COLO829 (cell line): ENCODE results near the gene ZDHHC5.
"Not testable (repeated sequence)": the region's sequence is repeated elsewhere in the genome, so short reads cannot be mapped to it uniquely, and the experiment has no call there.

Experiments used
- DNase-seq: peaks from one replicate; pipeline ENCODE4 v3.0.0; 2012; ENCODE audit warnings: low spot score

The ZDHHC5 gene

DNA sequence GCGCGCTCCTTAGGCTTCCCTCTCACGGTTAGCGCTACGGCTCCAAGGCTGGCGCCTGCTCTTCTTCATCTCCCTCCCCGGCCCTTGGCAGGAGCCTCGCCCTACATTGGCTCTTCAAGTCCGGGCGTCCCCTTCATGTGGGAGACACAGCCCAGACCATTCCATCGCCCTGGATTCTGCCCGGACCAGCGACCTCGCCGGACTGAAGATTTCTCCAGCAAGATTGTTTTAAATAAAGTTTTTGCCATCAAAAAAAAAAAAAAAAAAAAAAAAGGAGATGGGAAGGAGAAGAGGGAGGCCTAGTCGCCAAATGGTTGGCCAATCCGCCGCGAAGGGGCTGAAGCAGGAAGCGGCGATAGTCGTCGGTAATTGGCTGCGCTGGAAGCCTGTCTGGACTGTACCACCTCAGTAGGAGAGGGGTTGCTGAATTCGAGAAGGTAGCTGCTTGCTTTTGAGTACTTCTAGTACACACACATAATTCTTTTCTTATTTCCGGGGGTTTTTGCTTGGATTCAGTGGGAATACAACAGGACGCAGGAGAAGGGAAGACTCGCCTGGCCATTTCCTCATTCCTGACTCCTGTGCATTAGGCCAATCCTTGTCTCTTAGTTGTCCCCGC lies 688 bp upstream of the ZDHHC5 start:
- DNase-seq, result peak; percentile 97

DNA sequence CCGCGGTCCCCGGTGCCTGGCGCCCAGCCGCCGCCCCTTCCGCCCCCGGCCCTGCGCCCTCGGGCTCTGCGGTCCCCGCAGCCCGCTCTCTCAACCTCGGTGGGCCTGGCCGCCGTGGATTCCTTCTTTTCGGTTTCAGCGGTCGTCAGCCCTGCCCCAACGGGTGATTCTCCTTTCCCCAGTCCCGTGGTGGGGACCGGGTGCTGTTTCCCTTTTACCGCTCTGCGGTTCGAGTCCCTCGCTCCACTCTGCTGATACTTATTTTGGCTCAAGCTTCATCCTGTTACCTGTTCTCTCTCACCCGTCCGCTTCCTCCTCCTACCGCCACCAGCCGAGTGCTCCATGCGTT lies 494 bp downstream of the ZDHHC5 start:
- DNase-seq, result no peak

DNA sequence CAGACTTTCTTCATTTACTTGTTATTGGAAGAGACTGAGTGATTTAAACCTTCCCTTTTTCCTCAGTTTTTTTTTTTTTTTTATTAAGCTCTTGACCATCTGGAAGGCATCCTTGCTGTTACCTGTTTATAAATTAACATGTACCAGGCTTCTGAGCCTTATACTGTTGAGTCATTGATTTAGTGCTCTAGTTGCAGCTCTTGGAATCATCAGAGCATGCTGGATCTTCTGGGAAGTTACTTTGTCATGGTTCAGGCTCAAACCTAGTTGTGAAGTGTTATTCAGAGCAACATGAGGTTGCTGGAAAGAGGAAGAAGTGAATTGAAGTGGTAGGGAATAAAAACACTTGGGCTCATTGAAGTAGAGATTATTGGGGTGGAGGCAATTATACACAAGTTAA lies 6.3 kb downstream of the ZDHHC5 start:
- DNase-seq, result no peak

DNA sequence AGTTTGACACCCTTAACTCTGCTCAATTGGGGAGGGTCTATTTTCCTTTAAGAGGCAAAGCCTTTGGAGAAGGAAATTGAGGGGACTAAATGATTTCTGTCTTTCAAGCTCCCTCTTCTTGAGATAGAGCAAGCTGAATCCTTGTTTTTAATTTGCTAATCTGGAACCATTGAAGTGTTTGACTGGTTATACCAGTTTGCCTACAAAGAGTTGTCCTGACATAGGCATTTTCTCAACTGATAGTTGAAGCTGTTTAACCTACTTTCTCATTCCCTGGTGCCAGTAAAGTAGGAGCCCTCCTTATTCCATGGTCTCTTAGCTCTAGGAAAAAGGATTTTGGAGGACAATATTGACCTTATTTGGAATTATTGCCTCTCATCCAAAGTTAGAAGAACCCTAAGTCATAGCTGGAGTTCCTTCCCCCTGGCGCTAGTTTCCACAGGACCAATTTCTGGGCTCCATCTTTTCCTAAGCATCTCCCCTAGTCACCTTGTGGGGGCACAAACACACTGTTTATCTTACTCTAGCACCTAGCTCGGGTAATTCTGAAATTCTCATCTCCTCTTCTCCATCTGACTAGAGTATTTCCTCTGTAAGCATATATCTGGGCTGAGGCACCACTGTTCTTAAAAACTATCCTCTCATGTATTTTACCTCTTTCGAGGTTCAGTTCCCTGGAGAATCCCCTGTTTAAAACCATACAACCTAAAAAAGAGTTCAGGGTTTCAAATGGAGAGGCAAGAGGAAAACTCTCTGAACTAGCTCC lies 7.4 kb downstream of the ZDHHC5 start:
- no peak for DNase-seq

DNA sequence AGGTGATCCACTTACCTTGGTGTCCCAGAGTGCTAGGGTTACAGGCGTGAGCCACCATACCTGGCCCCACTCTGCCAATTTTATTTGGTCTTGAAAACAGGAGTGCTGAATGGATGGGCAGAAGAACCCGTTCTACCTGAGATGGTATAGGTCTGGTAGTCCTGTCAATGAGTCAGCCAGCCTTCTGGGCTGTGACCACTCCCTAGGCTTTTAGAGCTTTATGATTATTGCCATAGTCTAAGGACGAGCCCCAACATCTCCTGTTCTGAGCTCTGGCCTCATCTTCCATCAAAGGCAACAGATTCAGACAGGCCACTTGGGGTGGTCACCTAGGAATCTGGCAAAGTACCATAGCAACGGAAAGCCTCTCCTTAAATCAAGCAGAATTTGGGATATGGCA lies 11.5 kb downstream of the ZDHHC5 start:
- DNase-seq, result no peak

DNA sequence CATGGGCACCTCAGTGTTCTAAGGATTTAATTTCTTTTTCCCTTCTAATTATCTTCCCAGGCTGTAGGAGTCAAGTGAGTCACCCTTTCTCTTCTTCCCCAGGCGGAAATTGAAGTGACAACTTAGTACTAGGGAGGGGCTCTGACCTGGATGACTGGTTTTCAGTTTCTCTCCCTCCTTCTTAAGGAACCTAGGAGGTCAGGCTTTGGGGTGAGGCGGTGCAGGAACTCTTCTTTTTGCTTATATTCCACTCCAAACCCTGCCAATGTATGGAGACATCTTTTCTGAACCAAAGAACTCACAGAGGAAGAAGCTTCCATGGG lies 12.6 kb downstream of the ZDHHC5 start:
- DNase-seq, result no peak

DNA sequence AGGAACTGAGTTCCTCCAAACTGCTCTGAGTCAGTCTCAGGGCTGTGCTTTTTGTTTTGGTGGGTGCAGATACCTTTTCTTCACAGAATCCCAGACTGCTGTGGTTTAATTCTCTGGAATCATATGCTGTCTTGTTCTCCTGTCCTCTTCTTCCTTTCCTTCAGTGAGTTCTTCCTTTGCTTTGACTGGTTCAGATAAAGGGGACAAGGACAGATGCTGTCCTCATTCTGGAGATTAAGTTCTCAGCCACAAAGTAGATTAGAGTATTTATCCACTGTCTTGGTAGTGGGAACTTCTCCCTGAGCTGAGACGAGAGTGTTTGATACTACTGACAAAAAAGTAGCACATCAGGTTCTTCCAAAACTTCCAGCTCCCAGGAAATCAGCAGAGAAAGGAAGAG lies 13.3 kb downstream of the ZDHHC5 start:
- DNase-seq, result no peak

DNA sequence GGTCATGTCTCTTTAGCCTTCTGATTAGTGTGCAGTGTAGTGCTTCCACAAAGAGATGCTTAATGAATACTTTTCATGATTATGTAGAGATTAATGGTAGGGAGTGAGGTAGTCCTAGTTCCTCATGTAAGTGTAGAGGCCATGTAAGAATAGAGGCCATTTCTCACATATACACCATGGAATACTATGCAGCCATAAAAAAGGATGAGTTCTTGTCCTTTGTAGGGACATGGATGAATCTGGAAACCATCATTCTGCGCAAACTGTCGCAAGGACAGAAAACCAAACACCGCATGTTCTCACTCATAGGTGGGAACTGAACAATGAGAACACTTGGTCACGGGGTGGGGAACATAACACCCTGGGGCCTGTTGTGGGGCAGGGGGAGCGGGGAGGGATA lies 22.6 kb downstream of the ZDHHC5 start:
- not testable (repeated sequence) for DNase-seq

DNA sequence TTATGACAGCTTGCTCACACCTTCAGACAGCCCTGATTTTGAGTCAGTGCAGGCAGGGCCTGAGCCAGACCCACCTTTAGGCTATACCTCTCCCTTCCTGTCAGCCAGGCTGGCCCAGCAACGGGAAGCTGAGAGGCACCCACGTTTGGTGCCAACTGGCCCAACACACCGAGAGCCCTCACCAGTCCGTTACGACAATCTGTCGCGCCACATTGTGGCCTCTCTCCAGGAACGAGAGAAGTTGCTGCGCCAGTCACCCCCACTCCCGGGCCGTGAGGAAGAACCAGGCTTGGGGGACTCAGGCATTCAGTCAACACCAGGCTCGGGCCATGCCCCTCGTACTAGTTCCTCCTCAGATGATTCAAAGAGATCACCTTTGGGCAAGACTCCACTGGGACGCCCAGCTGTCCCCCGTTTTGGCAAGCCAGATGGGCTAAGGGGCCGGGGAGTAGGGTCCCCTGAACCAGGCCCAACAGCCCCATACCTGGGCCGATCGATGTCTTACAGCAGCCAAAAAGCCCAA lies 31.0 kb downstream of the ZDHHC5 start:
- no peak for DNase-seq

DNA sequence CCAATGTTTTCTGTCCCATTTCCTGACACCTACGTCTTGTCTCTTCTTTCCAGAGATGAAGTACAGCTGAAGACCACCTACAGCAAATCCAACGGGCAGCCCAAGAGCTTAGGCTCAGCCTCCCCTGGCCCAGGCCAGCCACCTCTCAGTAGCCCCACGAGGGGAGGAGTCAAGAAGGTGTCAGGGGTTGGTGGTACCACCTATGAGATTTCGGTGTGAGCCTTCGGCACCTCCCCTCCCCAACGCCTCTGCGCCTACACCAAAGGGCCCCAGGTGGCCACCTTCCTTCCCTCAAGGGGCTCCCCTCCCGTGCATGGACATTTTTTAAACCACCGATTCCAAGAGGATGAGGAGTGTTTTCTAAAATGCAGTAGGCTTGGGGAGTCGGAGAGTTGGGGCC lies 31.9 kb downstream of the ZDHHC5 start:
- no peak for DNase-seq

DNA sequence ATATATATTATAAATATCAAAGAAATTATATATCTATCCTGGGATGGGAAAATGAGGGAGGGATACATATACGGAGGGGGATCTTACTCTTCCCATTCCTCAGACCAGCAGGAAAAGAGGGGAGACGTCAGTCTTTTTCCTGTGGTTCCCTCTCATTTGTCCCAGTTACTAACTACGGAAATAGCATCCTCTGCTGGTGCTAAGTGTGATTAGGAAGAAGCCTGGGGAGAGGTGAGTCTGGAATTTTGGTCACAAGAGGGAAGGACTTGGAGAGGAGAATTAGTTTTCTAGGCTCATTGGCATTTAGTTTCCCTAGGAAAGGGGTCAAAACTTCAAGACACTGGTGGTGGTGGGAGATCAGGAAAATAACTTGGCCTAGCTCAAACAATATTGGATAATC lies 32.5 kb downstream of the ZDHHC5 start:
- no peak for DNase-seq

DNA sequence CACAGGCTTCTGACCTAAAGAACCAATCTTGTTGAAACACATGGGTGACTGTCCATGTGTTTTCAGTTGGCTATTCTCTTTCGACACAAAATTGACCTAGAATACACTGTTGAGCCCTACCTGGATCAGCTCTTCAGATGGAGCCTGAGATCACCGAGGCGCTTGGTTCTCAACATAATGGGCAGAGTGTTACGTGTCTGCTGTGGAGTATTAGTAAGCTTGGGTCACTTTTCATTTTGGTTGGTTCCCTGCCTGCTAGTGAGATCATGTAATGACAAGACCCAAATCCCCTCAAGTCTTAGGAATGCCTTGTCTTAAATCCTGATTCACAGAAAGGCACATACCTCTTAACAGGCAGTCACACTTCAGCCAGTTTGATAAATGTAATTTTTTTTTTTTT lies 35.4 kb downstream of the ZDHHC5 start:
- no peak for DNase-seq

DNA sequence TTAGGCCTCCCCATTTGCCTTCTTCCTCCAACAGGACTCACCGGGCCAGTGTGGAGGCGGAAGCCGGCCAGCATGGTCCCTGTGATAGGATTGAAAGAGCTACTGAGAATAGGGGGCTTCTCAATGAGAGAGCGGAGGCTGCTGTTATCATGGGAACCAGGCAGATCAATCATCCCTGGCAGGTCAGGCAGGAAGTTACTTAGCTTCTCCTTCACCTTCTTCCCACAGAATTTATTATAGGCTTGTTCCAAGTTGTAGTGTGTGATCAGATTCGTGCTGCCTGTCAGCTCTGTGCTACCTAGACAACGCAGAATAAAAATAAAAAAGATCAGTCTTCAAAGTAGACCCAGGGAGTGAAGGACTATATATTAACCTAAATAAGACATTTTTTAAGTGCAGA lies 37.0 kb downstream of the ZDHHC5 start:
- DNase-seq, result no peak

DNA sequence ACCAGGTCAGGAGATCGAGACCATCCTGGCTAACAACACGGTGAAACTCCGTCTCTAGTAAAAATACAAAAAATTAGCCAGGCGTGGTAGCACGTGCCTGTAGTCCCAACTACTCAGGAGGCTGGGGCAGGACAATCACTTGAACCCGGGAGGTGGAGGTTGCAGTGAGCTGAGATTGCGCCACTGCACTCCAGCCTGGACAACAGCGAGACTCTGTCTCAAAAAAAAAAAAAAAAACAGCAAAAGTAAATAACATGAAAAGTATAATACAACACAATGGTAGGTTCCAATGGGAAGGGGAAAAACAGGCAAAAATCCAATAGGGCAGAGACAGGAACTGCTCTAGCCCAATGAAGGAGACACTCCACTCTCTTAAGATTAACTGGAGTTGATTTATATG lies 37.5 kb downstream of the ZDHHC5 start:
- DNase-seq, result not testable (repeated sequence)

DNA sequence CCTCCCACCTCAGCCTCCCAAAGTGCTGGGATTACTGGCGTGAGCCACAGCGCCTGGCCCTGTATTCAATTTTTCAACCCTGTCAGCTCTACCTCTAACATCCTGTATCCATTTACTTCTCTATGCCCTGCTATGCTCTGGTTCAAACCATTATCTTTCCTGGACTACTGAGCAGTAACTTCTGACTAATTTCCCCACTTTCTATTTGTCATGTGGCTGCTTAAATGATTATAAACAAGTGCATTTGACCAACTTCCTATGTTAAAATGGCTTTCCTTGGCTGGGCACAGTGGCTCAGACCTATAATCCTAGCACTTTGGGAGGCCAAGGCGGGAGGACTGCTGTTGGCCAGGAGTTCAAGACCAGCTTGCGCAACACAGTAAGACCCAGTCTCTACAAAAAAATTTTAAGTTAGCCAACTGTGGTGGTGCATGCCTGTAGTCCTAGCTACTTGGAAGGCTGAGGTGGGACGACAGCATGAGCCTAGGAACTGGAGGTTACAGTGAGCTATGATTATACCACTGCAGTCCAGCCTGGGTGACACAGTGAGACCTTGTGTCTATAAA lies 42.0 kb downstream of the ZDHHC5 start:
- no peak for DNase-seq

DNA sequence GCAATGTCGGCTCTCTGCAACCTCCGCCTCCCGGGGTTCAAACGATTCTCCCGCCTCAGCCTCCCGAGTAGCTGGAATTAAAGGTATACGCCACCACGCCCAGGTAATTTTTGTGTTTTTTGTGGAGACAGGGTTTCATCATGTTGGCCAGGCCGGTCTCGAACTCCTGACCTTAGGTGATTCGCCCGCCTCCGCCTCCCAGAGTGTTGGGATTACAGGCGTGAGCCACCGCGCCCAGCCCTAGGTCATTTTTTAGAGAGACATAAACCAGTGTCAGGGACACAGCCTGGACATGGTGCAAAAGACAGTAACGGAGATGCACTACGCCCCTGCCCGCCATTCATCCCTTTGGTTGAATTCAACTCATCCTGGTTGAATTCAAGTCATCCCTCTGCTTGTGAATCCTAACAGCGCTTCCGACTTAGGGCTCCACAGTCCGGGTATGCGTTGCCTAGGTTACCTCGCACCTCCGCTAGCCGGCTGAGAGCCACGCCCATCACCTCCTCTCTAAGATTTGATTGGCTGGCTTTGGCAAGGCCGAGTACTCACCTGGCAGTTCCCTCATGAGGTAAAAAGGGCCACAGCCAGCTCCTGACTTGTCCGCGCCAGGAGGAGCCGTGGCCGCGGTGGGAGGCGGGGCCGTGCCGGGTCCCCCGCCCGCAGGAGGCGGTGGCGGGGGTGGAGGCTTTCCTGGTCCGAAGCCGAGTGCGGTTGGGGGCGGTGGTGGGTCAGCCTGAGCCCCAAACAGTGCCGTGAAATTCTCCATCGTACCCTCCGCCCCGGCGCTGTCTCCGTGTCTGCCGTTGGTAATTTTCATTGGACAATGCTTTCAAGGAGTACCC lies 43.7 kb downstream of the ZDHHC5 start, which contains the start of gene MED19:
TSS of gene MED19 (minus strand) at position 802 of the 842 bp plus-strand sequence. CDS start at position 766, 36 bp downstream.
- peak; percentile 63 for DNase-seq

DNA sequence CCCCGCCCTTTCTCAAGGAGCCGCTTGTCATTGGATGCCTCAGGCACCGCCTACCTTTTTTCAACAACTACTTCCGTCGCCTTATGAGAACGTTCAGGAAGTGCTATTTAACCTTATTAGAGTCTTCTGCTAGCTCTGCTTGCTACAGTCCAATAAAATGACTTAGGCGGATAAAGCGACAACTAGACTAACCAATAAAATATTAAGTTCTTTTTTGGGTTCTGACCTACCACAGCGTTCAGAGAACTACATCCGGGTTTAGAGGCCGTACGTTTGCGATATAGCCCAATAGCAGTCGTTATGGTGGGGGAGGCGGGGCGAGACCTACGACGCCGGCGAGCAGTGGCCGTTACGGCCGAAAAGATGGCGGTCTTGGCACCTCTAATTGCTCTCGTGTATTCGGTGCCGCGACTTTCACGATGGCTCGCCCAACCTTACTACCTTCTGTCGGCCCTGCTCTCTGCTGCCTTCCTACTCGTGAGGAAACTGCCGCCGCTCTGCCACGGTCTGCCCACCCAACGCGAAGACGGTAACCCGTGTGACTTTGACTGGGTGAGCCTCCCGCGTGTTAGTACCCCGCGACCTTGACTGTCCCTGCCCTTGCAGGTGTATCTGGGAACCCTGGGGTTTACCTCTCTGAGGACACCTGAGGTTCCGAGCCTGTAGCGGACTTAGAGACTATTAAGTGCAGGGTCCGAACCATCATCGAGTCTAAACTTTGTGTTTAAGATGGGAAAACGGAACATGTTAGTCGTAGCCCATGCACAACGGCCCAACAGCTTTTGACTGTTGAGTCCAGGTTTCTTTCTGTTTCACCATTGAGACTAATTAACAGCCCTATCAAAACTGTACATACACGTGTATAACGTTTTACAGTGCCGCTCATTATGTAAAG lies 44.6 kb downstream of the ZDHHC5 start, which contains the start of gene TMX2:
TSS of gene TMX2 (plus strand) at position 338 of the 895 bp plus-strand sequence. CDS start at position 364, 26 bp downstream.
- DNase-seq, result peak; percentile 94

DNA sequence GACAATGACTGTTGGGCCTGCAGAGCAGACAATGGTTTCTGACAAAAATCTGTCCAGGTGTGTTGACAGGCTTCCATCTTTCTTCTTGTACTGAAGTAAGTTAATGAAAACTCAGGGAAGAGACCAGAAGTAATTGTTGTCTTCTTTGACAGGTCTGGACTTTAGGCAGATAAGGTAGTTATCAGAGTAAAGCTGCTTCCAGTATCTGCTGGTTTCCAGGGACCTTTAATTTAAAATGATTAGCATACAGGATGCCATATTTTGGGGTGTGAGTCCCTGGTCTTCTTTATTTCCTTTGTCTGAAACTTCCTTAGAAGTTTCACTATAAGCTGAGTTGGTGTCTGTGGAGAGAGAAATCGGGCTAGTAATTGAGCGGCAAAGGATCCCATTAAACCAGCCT lies 45.9 kb downstream of the ZDHHC5 start:
- DNase-seq, result no peak

DNA sequence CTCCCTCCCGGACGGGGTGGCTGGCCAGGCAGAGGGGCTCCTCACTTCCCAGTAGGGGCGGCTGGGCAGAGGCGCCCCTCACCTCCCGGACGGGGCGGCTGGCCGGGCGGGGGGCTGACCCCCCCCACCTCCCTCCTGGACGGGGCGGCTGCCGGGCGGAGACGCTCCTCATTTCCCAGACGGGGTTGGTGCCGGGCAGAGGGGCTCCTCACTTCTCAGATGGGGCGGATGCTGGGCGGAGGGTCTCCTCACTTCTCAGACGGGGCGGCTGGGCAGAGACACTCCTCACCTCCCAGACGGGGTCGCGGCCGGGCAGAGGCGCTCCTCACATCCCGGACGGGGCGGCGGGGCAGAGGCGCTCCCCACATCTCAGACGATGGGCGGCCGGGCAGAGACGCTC lies 48.8 kb downstream of the ZDHHC5 start:
- not testable (repeated sequence) for DNase-seq

DNA sequence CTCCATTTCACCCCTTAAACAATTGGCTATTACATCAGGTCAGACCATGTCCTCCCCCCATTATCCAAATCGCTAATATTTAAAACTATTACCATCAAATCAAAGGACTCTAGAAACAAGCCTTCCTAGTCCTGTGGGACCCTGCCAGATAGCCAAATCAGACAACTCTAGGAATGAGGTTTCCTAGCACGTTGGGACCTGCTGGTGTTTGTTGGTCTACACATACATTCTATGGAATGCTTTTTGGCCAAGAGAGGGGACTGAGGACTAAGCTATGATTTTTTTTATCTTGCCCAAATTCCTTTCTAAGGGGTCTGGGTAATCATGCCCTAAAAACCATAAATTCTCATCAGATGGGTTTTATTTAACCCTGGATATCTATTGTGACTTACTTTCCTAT lies 59.3 kb downstream of the ZDHHC5 start:
- DNase-seq, result no peak

DNA sequence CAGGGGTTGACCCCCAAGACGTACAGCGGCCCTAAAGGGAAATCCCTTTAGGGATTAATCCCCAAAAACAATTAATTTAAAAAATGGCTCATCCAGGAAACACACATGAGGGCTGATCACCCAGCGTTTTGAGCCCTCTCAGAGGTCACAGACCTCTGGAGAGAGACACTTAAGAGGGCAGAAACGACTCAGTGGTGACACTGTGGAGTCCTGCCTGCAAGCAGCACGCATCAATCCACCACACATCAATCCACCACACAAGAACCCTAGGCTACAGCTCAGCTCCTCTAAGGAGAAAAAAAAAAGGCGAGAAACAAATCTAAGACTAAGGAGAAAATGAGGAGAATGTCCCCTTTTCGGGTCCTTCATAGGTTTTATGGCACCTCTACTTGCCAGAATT lies 60.9 kb downstream of the ZDHHC5 start:
- no peak for DNase-seq
